ENCODE results near the gene ADARB1.
A peak's percentile ranks its signal among the peaks of the same experiment; 100 is the strongest.

- TF ChIP-seq CTCF (IDR thresholded peaks at IDR 0.05; ENCODE audit: low read depth, low read length) (no peak), POLR2A (IDR thresholded peaks at IDR 0.05; ENCODE audit: extremely low read depth, insufficient read length) (no peak), MAX (IDR thresholded peaks at IDR 0.05; ENCODE audit: low read depth, low read length) (0 out of 2 replicates have a peak, but pooled peaks have one; percentile 13)
Measured at GRCh38 chr21:45153358-45154318, 79.3 kb downstream of the ADARB1 start.

All from NB4 (cell line).